ENCODE measurements around the gene ARID3A.
A peak's percentile ranks its signal among the peaks of the same experiment; 100 is the strongest.
"Not testable (repeated sequence)": the region's sequence is repeated elsewhere in the genome, so short reads cannot be mapped to it uniquely, and the experiment has no call there.

The ARID3A gene

GRCh38 chr19:891421-892200 is 34.2 kb upstream of the ARID3A start:
- H3K18ac ChIP-seq (ENCODE audit: low read length); H2AFZ ChIP-seq (ENCODE audit: low read length); H3K27ac ChIP-seq (replicated peaks; ENCODE audit: low read length); DNase-seq (ENCODE audit: low spot score); H3K27me3 ChIP-seq (ENCODE audit: control insufficient read depth in 3 of 3, insufficient read depth in 3 of 3, low read depth in 1 of 3, low read length in 3 of 3); H3K23ac ChIP-seq (ENCODE audit: low read depth, low read length, poor library complexity); H2BK15ac ChIP-seq (ENCODE audit: low read length); H3K4me1 ChIP-seq (ENCODE audit: control insufficient read depth in 2 of 2, insufficient read depth in 1 of 2, low read depth in 1 of 2, low read length in 2 of 2); H3K14ac ChIP-seq (ENCODE audit: low read length); H2BK120ac ChIP-seq (ENCODE audit: low read depth, low read length); H3K4ac ChIP-seq (ENCODE audit: low read length); H2BK12ac ChIP-seq (ENCODE audit: low read length); H3K9me3 ChIP-seq (replicated peaks in 1 of 2; ENCODE audit: control insufficient read depth in 2 of 2, insufficient read depth in 1 of 2, low read depth in 1 of 2, low read length in 2 of 2); H4K8ac ChIP-seq (ENCODE audit: low read depth, low read length); H4K91ac ChIP-seq (ENCODE audit: low read depth, low read length, poor library complexity): not testable (repeated sequence)
- peak overlapping the region; percentile 83 for H3K4me2 ChIP-seq (ENCODE audit: insufficient read depth, low read length, poor library complexity, severe bottlenecking)
- peaks cover 12% of the 10 kb centered on the region for H3K79me1 ChIP-seq (ENCODE audit: low read depth, low read length)
- peak overlapping the region in 1 of 2 donors; percentile 96 for H3K4me3 ChIP-seq (ENCODE audit: low read length in 2 of 2)
- peaks cover 20 to 47% of the 10 kb centered on the region in 2 donors for H3K36me3 ChIP-seq (replicated peaks in 1 of 2; ENCODE audit: control insufficient read depth in 2 of 2, insufficient read depth in 2 of 2, low read length in 2 of 2)
- peak overlapping the region; percentile 70 for H3K9ac ChIP-seq (ENCODE audit: low read depth, low read length, poor library complexity)
- WGBS, 2 donors (ENCODE audit: extremely low coverage in 2 of 2, insufficient read length in 2 of 2, insufficient replicate concordance in 1 of 2) = no CpG with 5 or more reads among the region's 50 CpGs
- peak overlapping the region; percentile 97 for H2BK5ac ChIP-seq (ENCODE audit: low read length)
- peak overlapping the region; percentile 100 for H2AK5ac ChIP-seq (ENCODE audit: low read depth, low read length)

GRCh38 chr19:892243-892893 is 33.5 kb upstream of the ARID3A start:
- Histone ChIP-seq H3K27me3 (ENCODE audit: control insufficient read depth in 3 of 3, insufficient read depth in 3 of 3, low read depth in 1 of 3, low read length in 3 of 3) (no peaks in the 10 kb centered on the region), H3K14ac (ENCODE audit: low read length) (no peak overlapping the region), H2AK5ac (ENCODE audit: low read depth, low read length) (peak overlapping the region; percentile 100), H3K23ac (ENCODE audit: low read depth, low read length, poor library complexity) (no peak overlapping the region), H3K18ac (ENCODE audit: low read length) (peak overlapping the region; percentile 38), H4K91ac (ENCODE audit: low read depth, low read length, poor library complexity) (no peak overlapping the region), H3K4me3 (ENCODE audit: low read length in 2 of 2) (peak overlapping the region; percentile 96 to 100), H2BK5ac (ENCODE audit: low read length) (peak overlapping the region; percentile 97), H2BK120ac (ENCODE audit: low read depth, low read length) (peak overlapping the region; percentile 81), H3K4me2 (ENCODE audit: insufficient read depth, low read length, poor library complexity, severe bottlenecking) (peak overlapping the region; percentile 83), H3K27ac (replicated peaks; ENCODE audit: low read length) (no peak overlapping the region), H4K8ac (ENCODE audit: low read depth, low read length) (no peak overlapping the region), H2AFZ (ENCODE audit: low read length) (peak overlapping the region; percentile 100), H3K4ac (ENCODE audit: low read length) (no peak overlapping the region), H2BK12ac (ENCODE audit: low read length) (no peak overlapping the region), H2BK15ac (ENCODE audit: low read length) (no peak overlapping the region), H3K4me1 (ENCODE audit: control insufficient read depth in 2 of 2, insufficient read depth in 1 of 2, low read depth in 1 of 2, low read length in 2 of 2) (no peaks in the 10 kb centered on the region), H3K9me3 (replicated peaks in 1 of 2; ENCODE audit: control insufficient read depth in 2 of 2, insufficient read depth in 1 of 2, low read depth in 1 of 2, low read length in 2 of 2) (peaks cover 0 to 2% of the 10 kb centered on the region in 2 donors), H3K36me3 (replicated peaks in 1 of 2; ENCODE audit: control insufficient read depth in 2 of 2, insufficient read depth in 2 of 2, low read length in 2 of 2) (peaks cover 18 to 47% of the 10 kb centered on the region in 2 donors), H3K9ac (ENCODE audit: low read depth, low read length, poor library complexity) (peak overlapping the region; percentile 9), H3K79me1 (ENCODE audit: low read depth, low read length) (peaks cover 12% of the 10 kb centered on the region)
- no CpG with 5 or more reads among the region's 27 CpGs for WGBS, 2 donors (ENCODE audit: extremely low coverage in 2 of 2, insufficient read length in 2 of 2, insufficient replicate concordance in 1 of 2)
- no peak for DNase-seq (ENCODE audit: low spot score)

- Histone ChIP-seq H2AFZ (ENCODE audit: low read length) (peak within 1 kb of the TSS; percentile 100), H2BK15ac (ENCODE audit: low read length) (no peak within 1 kb of the TSS), H3K79me1 (ENCODE audit: low read depth, low read length) (peaks cover 12% of the 10 kb centered on the region), H3K36me3 (replicated peaks in 1 of 2; ENCODE audit: control insufficient read depth in 2 of 2, insufficient read depth in 2 of 2, low read length in 2 of 2) (peaks cover 16 to 47% of the 10 kb centered on the region in 2 donors), H4K8ac (ENCODE audit: low read depth, low read length) (peak within 1 kb of the TSS; percentile 99), H3K9ac (ENCODE audit: low read depth, low read length, poor library complexity) (peak within 1 kb of the TSS; percentile 100), H2BK5ac (ENCODE audit: low read length) (peak within 1 kb of the TSS; percentile 97), H3K4me2 (ENCODE audit: insufficient read depth, low read length, poor library complexity, severe bottlenecking) (peak within 1 kb of the TSS; percentile 83), H3K4me1 (ENCODE audit: control insufficient read depth in 2 of 2, insufficient read depth in 1 of 2, low read depth in 1 of 2, low read length in 2 of 2) (no peaks in the 10 kb centered on the region), H3K23ac (ENCODE audit: low read depth, low read length, poor library complexity) (peak within 1 kb of the TSS; percentile 93), H3K9me3 (replicated peaks in 1 of 2; ENCODE audit: control insufficient read depth in 2 of 2, insufficient read depth in 1 of 2, low read depth in 1 of 2, low read length in 2 of 2) (peaks cover 0 to 2% of the 10 kb centered on the region in 2 donors), H3K14ac (ENCODE audit: low read length) (peak within 1 kb of the TSS; percentile 94), H3K27me3 (ENCODE audit: control insufficient read depth in 3 of 3, insufficient read depth in 3 of 3, low read depth in 1 of 3, low read length in 3 of 3) (no peaks in the 10 kb centered on the region), H2BK12ac (ENCODE audit: low read length) (no peak within 1 kb of the TSS), H3K27ac (replicated peaks; ENCODE audit: low read length) (peak within 1 kb of the TSS; percentile 81), H3K18ac (ENCODE audit: low read length) (peak within 1 kb of the TSS; percentile 100), H2BK120ac (ENCODE audit: low read depth, low read length) (peak within 1 kb of the TSS; percentile 81), H3K4me3 (ENCODE audit: low read length in 2 of 2) (peak within 1 kb of the TSS; percentile 96 to 100), H3K4ac (ENCODE audit: low read length) (no peak within 1 kb of the TSS), H2AK5ac (ENCODE audit: low read depth, low read length) (peak within 1 kb of the TSS; percentile 100), H4K91ac (ENCODE audit: low read depth, low read length, poor library complexity) (peak within 1 kb of the TSS; percentile 85)
- peak; percentile 91 for DNase-seq (ENCODE audit: low spot score)
- no CpG with 5 or more reads among the region's 69 CpGs for WGBS, 2 donors (ENCODE audit: extremely low coverage in 2 of 2, insufficient read length in 2 of 2, insufficient replicate concordance in 1 of 2)
Observed at GRCh38 chr19:892894-893689, 32.7 kb upstream of the ARID3A start, which contains the start of the genes MED16 and RNU6-9. TSS of gene MED16 (minus strand) at chr19:893187. CDS start at chr19:891131, 2,056 bp downstream. TSS of gene RNU6-9 (plus strand) at chr19:893484.

All from neuronal stem cell (in vitro differentiated cells).